ENCODE data around the gene MEX3A.

DNA sequence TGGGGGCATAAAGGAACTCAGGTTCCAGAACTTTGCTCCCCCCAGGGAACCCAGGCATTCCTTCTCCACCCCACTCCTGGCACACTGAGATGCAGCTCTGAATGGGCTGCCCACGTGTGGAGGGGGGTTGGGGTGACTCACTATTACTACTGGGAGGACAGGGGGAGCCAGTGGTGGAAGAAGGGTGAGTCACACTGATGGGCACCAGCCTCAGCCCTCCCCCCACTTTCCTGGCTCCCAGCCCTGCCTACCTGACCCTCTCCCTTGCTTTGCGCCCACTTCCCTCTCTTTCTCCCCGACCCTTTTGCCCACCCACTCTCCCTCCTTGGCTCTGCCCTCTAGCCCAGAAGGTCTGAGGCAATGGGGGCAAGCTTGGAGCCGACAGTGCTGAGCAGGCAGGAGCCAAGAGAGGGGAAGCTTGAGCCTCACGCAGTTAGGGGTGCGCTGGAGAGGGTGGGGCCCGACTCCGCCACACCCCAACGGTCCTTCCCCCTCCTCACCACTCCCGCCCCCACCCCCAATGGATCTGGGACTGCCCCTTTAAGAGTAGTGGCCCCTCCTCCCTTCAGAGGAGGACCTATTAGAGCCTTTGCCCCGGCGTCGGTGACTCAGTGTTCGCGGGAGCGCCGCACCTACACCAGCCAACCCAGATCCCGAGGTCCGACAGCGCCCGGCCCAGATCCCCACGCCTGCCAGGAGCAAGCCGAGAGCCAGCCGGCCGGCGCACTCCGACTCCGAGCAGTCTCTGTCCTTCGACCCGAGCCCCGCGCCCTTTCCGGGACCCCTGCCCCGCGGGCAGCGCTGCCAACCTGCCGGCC lies 32.0 kb upstream of the MEX3A start, which contains the start of gene LMNA:
- TF ChIP-seq ZNF263 (CRISPR knock-in tag; IDR thresholded peaks at IDR 0.05; ENCODE audit: low read depth) (no peak), JUN (CRISPR knock-in tag; IDR thresholded peaks at IDR 0.05) (no peak)
- TF ChIP-seq, protein P1, sequence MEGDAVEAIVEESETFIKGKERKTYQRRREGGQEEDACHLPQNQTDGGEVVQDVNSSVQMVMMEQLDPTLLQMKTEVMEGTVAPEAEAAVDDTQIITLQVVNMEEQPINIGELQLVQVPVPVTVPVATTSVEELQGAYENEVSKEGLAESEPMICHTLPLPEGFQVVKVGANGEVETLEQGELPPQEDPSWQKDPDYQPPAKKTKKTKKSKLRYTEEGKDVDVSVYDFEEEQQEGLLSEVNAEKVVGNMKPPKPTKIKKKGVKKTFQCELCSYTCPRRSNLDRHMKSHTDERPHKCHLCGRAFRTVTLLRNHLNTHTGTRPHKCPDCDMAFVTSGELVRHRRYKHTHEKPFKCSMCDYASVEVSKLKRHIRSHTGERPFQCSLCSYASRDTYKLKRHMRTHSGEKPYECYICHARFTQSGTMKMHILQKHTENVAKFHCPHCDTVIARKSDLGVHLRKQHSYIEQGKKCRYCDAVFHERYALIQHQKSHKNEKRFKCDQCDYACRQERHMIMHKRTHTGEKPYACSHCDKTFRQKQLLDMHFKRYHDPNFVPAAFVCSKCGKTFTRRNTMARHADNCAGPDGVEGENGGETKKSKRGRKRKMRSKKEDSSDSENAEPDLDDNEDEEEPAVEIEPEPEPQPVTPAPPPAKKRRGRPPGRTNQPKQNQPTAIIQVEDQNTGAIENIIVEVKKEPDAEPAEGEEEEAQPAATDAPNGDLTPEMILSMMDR (IDR thresholded peaks at IDR 0.05) = no peak
- TF ChIP-seq, protein P2, sequence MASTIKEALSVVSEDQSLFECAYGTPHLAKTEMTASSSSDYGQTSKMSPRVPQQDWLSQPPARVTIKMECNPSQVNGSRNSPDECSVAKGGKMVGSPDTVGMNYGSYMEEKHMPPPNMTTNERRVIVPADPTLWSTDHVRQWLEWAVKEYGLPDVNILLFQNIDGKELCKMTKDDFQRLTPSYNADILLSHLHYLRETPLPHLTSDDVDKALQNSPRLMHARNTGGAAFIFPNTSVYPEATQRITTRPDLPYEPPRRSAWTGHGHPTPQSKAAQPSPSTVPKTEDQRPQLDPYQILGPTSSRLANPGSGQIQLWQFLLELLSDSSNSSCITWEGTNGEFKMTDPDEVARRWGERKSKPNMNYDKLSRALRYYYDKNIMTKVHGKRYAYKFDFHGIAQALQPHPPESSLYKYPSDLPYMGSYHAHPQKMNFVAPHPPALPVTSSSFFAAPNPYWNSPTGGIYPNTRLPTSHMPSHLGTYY (CRISPR knock-in tag; IDR thresholded peaks at IDR 0.05) = no peak
- TF ChIP-seq, protein P3, sequence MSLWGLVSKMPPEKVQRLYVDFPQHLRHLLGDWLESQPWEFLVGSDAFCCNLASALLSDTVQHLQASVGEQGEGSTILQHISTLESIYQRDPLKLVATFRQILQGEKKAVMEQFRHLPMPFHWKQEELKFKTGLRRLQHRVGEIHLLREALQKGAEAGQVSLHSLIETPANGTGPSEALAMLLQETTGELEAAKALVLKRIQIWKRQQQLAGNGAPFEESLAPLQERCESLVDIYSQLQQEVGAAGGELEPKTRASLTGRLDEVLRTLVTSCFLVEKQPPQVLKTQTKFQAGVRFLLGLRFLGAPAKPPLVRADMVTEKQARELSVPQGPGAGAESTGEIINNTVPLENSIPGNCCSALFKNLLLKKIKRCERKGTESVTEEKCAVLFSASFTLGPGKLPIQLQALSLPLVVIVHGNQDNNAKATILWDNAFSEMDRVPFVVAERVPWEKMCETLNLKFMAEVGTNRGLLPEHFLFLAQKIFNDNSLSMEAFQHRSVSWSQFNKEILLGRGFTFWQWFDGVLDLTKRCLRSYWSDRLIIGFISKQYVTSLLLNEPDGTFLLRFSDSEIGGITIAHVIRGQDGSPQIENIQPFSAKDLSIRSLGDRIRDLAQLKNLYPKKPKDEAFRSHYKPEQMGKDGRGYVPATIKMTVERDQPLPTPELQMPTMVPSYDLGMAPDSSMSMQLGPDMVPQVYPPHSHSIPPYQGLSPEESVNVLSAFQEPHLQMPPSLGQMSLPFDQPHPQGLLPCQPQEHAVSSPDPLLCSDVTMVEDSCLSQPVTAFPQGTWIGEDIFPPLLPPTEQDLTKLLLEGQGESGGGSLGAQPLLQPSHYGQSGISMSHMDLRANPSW (CRISPR knock-in tag; conservative IDR thresholded peaks at IDR 0.05; ENCODE audit: low read depth) = no peak
- TF ChIP-seq, protein P4, sequence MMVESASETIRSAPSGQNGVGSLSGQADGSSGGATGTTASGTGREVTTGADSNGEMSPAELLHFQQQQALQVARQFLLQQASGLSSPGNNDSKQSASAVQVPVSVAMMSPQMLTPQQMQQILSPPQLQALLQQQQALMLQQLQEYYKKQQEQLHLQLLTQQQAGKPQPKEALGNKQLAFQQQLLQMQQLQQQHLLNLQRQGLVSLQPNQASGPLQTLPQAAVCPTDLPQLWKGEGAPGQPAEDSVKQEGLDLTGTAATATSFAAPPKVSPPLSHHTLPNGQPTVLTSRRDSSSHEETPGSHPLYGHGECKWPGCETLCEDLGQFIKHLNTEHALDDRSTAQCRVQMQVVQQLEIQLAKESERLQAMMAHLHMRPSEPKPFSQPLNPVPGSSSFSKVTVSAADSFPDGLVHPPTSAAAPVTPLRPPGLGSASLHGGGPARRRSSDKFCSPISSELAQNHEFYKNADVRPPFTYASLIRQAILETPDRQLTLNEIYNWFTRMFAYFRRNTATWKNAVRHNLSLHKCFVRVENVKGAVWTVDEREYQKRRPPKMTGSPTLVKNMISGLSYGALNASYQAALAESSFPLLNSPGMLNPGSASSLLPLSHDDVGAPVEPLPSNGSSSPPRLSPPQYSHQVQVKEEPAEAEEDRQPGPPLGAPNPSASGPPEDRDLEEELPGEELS (CRISPR knock-in tag; IDR thresholded peaks at IDR 0.05) = no peak

All from WTC11 (cell line).